HT-29 (cell line): ENCODE data around the gene TBX19. TPM values are rescaled to one million over a fixed set of nuclear protein-coding genes. Genes with fewer than 3 reads are reported as not detected.

Source experiments
- DNase-seq: peaks from one replicate; pipeline ENCODE4 v3.0.0-alpha.2; 2015; ENCODE audit warnings: low spot score
- total RNA-seq: library from RNA; depleted of rRNA; stranded (reverse); fragments of >200 nt; shearing (Covaris generic); gene quantifications from 2 replicates; pipeline ENCODE4 v1.2.3, GENCODE V29; 2014

The TBX19 gene
- total RNA-seq, 1 experiment from 2014 or later: 1.4 TPM

DNA sequence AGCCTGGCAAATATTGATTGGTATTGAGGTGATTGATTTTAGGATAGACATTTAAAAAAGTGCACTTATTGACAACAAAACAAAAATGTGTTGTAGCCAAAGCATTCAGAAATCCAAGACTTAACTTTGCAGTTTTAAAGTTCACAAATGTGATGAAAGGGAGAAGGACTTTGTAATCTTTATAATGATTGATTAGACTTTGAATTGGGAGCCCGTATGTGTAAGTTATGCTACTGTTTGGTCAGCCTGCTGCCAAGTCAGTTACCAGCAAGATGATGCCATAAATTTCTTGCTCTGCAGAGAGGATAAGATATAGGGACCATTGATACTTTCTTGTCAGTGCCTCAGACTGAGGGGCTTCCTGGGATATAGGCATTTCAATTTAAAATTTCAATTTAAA, 39.5 kb downstream of the TBX19 start:
- no peak for DNase-seq

DNA sequence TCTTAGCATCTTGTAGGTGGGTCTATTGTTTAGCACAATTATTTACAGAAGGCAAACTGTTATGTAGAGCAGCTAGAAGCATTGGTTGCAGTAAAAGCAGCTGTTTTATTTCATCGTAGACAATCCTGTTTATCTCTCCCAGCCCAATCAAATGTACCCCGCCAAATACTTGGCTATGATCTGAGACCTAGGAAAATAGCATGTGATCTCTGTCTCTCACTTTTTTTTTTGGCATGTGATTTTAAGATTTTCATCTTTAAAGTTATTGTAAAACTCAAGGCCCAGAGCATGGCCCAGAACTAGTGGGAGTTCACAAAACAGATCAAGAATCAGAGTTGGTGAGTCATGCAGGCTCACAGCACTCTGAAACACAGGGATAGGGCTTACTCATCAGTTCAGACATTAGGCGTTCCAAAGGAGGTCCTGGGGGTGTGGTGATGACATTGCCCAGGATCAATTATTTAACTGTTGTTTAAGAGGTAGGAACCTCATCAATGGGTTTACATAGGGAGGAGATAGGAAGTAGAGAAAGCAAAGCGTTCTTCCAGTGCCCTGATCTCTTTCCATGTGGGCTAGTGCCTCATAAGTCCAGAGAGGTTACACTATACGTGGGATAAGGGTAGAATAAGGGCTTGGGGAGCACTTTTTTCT, 40.2 kb downstream of the TBX19 start:
- DNase-seq: no peak

- peak; percentile 43 for DNase-seq
Measured at GRCh38 chr1:168321945-168322344, 41.3 kb downstream of the TBX19 start.

DNA sequence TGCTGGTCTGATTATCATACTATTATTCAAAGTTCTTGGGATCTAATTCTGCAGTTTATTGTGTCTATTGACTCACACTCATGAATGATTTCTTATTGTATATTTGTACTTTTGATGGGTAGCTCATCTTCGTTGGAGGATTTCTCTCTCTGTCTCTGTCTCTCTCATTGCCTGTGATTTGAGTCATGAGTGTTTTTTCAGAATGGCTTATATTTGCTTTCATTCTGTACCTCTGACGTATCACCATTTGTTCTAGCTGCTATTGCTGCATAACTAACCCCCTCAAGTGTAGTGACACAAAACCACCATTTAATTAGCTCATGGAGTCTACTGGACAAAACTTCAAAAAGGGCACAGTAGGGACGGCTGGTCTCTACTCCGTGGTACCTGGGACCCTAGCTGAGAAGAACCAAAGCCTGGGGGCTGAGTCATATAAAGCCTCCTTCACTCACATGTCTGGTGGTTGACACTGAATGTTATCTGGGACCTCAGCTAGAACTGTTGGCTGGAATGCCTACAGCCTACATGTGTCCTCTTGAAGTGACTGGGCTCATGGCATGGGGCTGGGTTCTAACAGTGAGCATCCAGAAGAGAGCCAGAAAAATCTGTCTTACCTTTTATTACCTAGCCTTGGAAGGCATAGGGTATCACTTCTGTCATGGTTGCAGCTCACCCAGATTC, 44.2 kb downstream of the TBX19 start:
- no peak for DNase-seq

GRCh38 chr1:168328731-168329364, 48.2 kb downstream of the TBX19 start:
- DNase-seq: no peak

DNA sequence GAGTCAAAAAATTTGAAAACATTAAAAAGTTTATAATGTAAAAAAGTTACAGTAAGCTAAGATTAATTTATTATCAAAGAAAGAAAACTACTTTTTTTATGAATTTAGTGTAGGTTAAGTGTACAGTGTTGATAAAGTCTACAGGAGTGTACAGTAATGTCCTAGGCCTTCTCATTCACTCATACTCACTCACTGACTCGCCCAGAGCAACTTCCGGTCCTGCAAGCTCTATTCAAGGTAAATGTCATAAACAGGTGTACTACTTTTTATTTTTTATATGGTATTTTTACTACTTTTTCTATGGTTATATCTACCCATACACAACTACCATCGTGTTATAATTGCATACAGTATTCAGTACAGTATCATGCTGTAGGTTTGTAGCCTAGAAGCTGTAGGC, 49.6 kb downstream of the TBX19 start:
- DNase-seq: no peak

DNA sequence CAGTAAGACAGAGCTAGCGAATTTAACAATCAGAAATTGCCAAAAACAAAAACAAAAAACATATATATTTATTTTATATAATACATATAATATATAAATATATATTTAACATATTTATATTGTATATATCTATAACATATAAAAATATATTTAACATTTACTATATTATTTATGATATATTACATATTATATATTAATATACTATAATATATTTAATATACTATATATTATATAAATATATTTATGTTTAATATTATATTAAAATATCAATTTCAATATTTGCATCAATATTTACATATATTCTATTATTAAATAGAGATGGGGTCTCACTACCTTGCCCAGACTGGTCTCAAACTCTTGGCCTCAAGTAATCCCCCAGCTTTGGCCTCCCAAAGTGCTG, 50.9 kb downstream of the TBX19 start:
- no peak for DNase-seq

DNA sequence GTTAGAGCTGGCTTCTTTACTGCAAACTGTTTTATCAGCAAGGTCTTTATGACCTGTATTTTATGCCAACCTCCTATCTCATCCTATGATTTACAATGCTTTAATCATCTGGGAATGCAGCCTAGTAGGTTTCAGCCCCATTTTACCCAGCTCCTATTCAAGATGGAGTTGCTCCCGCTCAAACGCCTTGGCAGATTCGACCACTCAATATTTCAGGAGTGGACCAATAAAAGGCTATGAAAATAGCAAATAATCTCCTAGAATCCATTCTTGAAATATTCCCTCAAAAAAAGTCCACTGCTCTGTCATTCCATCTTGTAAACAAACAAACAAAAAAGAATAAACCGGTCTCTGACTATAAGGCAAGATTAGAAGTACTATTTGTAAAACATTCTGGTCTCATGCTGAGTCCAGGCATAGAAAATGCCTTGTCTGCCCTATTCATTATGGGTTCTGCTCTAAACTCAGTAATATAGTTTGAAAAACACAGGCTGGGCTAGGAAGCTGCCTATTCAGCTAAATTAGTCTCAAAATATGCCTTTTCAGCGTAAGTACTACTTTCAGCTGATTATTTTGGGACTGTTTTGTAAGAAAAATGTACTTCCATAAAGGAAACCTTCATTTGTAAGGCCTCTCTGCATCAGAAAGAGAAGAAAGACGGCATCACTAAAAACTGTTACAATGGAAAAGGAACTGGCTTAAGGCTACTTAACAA, 53.0 kb downstream of the TBX19 start:
- DNase-seq: no peak

DNA sequence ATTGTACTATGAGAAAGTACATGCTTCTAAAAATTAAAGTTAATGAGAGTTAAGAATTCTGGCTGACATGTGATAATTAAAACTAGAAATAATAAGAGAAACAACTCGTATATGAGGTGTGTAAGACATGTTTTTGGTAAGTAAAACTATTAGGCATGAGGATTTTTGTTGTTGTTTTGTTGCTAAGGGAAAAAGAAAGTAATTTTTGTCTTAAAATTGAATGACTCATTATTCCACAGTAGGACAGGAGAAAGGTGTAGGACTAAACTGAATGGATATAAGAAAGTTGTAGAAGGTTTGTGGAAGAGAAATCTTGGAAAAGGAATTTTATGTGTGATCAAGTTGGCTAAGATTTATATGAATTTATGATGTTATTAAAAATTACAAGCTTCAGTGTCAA, 54.8 kb downstream of the TBX19 start:
- no peak for DNase-seq

DNA sequence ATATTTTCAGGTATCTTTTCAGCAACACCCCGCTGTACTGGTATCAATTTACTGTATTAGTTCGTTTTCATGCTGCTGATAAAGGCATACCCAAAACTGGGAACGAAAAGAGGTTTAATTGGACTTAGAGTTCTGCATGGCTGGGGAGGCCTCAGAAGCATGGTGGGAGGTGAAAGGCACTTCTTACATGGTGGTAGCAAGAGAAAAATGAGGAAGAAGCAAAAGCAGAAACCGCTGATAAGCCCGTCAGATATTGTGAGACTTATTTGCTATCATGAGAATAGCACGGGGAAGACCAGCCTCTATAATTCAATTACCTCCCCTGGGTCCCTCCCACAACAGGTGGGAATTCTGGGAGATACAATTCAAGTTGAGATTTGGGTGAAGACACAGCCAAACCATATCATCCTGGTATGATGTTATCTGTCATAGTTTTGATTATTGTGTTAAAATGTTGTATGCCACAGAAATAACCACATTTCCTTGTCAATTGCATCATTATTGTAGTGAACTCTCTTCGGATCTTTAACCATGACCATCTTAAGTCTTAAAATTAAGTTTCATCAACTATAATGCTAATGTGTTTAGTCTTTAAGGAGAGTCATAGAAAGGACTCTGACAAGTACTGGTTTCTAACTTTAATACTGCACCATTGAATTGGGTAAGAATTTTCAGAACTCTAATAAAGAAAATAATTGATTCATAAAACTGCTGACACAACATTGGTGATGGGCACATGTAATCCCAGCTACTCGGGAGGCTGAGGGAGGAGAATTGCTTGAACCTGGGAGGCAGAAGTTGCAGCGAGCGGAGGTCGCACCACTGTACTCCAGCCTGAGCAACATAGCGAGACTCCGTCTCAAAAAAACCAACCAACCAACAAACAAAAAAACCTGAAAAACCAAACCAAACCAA, 58.2 kb downstream of the TBX19 start:
- DNase-seq: no peak

DNA sequence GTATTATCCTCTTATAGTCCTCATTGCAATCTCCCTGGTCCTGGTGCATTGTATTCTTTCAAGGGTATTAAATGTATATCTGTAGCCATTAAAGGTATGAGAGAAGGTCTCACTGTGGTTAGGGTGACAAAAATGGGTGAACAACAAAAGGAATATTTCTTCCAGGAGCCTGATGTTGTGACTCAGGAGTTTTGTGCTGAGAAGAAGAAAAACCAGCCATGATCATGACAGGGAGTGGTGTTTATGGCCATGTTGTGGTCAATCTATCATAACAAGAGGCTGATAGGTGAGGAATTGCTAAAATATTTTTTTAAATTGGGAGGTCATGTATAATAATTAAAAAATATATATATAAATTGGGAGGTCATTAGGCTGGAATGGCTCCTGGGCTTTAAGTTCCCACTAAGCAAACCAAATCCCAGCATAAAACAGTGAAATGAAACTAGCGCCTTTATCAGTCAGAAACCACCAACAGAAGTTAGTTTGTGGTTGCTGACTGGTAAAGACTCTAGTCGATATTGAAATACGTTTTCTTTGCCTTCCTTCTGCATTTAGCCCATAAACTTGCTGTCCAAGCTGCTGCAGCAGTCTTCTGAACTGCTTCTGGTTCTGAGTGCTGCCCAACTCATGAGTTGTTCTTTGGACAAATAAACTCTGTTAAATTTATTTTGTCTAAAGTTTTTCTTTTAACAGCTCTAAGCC, 60.3 kb downstream of the TBX19 start:
- no peak for DNase-seq

- no peak for DNase-seq
Measured at GRCh38 chr1:168341483-168341975, 60.9 kb downstream of the TBX19 start.

- peak; percentile 86 for DNase-seq
Measured at GRCh38 chr1:168342572-168343280, 62.0 kb downstream of the TBX19 start.

DNA sequence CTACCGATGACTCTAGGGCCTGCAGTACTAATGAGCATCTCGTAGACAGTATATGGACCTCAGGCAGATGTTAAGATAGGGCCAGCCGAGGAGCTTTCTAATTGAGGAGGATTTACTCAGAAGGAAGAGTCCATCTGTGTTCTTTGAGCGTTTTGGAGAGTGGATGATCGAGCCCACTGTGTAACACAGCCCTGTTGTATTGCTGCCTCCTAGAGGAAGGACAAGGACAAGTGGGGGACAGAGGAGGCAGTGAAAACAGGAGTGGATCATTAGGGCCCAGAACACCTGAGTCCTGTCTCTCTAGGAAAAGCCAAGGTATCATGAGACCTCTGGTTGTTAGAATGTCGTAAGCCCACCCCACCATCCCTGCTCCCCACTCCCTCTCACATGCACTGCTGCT, 62.9 kb downstream of the TBX19 start:
- DNase-seq: no peak

DNA sequence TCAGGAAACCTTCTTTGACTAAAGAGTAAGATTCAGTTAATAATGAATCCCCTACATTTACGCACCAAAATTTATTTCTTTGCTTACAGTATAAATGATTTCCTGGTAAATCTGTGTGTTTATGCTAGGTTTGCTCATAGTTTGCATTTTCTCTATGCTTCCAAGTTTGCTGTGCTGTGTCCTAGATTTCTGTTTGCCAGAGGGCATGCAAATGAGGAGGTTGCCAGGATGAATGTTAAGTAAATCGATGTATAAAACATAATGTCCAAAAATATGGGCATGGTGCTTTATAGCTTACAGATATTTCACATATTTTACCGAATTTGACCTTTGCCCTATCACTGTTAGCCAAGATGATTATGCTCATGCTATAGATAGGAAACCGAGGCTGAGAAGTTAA, 63.8 kb downstream of the TBX19 start:
- DNase-seq: no peak

DNA sequence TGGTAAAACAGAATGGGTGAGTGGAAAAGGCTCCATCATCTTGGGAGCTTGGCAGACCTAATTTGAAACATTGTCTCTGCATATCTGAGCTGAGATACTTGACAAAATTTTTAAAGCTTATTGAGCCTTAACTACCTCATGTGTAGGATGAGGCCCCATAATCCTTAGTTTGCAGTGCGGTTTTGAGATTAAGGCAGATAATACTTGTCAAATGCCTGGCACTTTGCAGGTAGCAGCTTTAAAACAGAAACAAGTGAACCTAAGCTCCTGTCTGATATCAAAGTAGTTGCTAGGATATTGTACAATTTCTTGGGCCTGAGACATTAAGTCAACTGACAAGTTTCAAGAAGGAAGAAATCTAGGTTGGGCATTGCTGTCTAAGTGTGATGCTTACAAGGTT, 65.3 kb downstream of the TBX19 start:
- DNase-seq: no peak

DNA sequence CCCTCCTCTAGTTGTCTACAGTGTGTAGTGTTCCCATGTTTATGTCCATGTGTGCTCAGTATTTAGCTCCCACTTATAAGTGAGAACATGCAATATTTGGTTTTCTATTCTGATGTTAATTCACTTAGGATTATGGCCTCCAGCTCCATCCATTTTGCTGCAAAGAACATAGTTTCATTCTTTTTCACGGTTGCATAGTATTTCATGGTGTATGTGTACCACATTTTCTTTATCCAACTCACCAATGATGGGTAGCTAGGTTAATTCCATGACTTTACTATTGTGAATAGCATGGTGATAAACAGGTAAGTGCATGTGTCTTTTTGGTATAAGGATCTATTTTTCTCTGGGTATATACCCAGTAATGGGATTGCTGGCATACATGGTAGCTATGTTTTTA, 67.0 kb downstream of the TBX19 start:
- no peak for DNase-seq

- DNase-seq: peak; percentile 38
Measured at GRCh38 chr1:168348146-168348709, 67.6 kb downstream of the TBX19 start.
